Progenitor cell of endocrine pancreas (in vitro differentiated cells): Measurements from ENCODE around the gene NLRP5. TPM values are rescaled to one million over a fixed set of nuclear protein-coding genes. Genes with fewer than 3 reads are reported as not detected.

Source experiments
- DNase-seq: peaks from one replicate; pipeline ENCODE4 v3.0.0; 2021; ENCODE audit warnings: low spot score; ENCODE audit not compliant: unreplicated experiment
- H3K27ac Mint-ChIP-seq: 2 replicates; pipeline ENCODE4 v1.8.0; 2021; ENCODE audit warnings: mild to moderate bottlenecking, moderate library complexity, mixed read lengths
- H3K27me3 Mint-ChIP-seq: 2 replicates; pipeline ENCODE4 v1.8.0; 2021; ENCODE audit warnings: mixed read lengths
- H3K36me3 Mint-ChIP-seq: 2 replicates; pipeline ENCODE4 v1.8.0; 2022; ENCODE audit warnings: mixed read lengths; ENCODE audit not compliant: insufficient read depth
- H3K4me1 Mint-ChIP-seq: 2 replicates; pipeline ENCODE4 v1.8.0; 2021; ENCODE audit warnings: low read depth, mixed read lengths
- H3K4me3 Mint-ChIP-seq: 2 replicates; pipeline ENCODE4 v1.8.0; 2021; ENCODE audit warnings: low read depth, mild to moderate bottlenecking, moderate library complexity, mixed read lengths
- H3K9me3 Mint-ChIP-seq: 2 replicates; pipeline ENCODE4 v1.8.0; 2021; ENCODE audit warnings: low read depth, mixed read lengths
- CTCF ChIP-seq: fragments of 200-600 bp; sonication (generic); IDR thresholded peaks from one replicate; pipeline ENCODE4 v1.5.0; 2021; ENCODE audit warnings: antibody characterized with exemption, mild to moderate bottlenecking; ENCODE audit not compliant: unreplicated experiment
- total RNA-seq: library from RNA; stranded (reverse); gene quantifications from 2 replicates; pipeline ENCODE4 v1.2.1, GENCODE V29; 2021

The NLRP5 gene
- total RNA-seq, 1 donor from 2014 or later, result not detected

- no peak overlapping the region for H3K4me3 Mint-ChIP-seq
- peaks cover 35% of the 10 kb centered on the region for H3K36me3 Mint-ChIP-seq
- no peak for TF ChIP-seq CTCF
- H3K4me1 Mint-ChIP-seq, result no peaks in the 10 kb centered on the region
- H3K27ac Mint-ChIP-seq, result peak overlapping the region; percentile 55
- DNase-seq, result no peak
- peaks cover 14% of the 10 kb centered on the region for H3K9me3 Mint-ChIP-seq
- no peaks in the 10 kb centered on the region for H3K27me3 Mint-ChIP-seq
These were observed 104.5 kb downstream of the NLRP5 start for GRCh38 chr19:56091066-56091490.

DNA sequence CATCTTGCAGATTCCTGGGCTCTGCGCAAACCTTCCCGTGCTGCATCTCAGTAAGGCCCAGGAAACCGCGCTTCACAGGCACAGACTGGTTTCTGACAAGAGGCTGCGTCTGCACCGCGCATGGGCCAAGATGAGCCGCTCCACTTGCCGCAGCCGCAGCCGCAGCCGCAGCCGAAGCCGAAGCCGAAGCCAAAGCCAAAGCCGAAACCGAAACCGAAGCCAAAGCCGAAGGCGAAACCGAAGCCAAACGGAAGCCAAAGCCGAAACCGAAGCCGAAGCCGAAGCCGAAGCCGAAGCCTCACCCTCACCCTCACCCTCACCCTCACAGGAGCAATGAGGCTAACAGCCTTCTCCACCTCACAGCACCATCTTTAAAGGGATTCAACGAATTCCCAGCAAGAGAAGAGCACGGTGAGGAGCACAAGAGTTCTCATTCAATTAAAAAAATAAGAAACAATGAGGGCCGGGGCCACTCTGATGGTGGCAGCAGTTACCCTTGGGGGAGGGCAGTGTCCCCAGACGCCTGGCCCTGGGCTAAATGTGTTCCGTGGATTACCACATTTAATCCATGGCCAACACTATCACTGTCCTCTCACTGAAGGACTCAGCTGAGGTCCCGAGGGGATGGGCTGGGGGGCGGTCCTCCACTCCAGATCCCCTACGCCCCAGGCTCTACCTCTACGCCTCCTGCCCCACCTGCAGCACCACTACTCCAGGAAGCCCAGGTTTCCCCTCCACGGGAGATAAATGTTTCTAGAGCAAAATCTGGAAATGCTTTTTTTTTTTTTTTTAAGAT is 105.4 kb downstream of the NLRP5 start:
- no peak overlapping the region for H3K27ac Mint-ChIP-seq
- no peaks in the 10 kb centered on the region for H3K4me1 Mint-ChIP-seq
- TF ChIP-seq CTCF, result no peak
- H3K9me3 Mint-ChIP-seq, result peaks cover 14% of the 10 kb centered on the region
- DNase-seq, result no peak
- no peaks in the 10 kb centered on the region for H3K27me3 Mint-ChIP-seq
- H3K4me3 Mint-ChIP-seq, result no peak overlapping the region
- peaks cover 34% of the 10 kb centered on the region for H3K36me3 Mint-ChIP-seq

GRCh38 chr19:56092685-56093631 is 106.4 kb downstream of the NLRP5 start:
- no peak overlapping the region for H3K4me3 Mint-ChIP-seq
- peaks cover 32% of the 10 kb centered on the region for H3K36me3 Mint-ChIP-seq
- no peaks in the 10 kb centered on the region for H3K4me1 Mint-ChIP-seq
- no peak for TF ChIP-seq CTCF
- H3K27me3 Mint-ChIP-seq, result no peaks in the 10 kb centered on the region
- DNase-seq, result no peak
- H3K9me3 Mint-ChIP-seq, result peaks cover 14% of the 10 kb centered on the region
- H3K27ac Mint-ChIP-seq, result no peak overlapping the region

DNA sequence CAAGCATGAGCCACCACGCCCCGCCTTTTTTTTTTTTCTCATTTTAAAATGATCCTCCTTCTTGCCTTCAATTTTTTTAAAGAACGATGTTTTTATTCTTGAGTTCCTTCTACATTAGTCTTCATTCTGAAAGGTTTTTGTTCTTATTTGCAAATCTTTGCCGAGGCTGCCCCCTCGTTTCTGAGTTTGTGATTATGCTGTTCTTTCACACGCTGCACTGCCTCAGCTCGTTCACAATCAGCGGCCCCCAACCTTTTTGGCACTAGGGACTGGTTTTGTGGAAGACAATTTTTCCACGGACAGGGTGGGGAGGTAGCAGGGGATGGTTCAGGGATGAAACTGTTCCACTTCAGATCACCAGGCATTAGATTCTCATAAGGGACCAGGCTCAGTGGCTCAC is 107.9 kb downstream of the NLRP5 start:
- peaks cover 14% of the 10 kb centered on the region for H3K9me3 Mint-ChIP-seq
- no peaks in the 10 kb centered on the region for H3K4me1 Mint-ChIP-seq
- H3K27ac Mint-ChIP-seq, result no peak overlapping the region
- peaks cover 31% of the 10 kb centered on the region for H3K36me3 Mint-ChIP-seq
- no peak overlapping the region for H3K4me3 Mint-ChIP-seq
- no peak for DNase-seq
- no peaks in the 10 kb centered on the region for H3K27me3 Mint-ChIP-seq
- TF ChIP-seq CTCF, result no peak

DNA sequence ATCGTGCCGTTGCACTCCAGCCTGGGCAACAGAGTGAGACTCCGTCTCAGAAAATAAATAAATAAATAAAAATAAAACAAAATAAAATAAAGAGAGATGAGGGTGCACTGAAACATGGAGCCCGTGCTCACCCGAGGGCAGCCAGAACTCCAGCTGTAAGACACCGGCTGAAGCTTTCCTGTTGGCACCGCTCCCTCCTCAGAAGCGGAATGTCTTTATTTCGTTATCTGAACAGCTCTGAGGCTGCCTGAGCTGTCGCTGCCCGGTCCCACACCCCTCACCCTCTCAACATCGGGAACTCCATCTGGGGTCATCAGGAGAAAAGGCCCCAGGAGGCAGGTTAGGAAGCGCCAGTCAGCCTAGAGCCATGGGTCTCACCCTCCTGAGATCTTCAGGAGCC is 110.1 kb downstream of the NLRP5 start:
- H3K9me3 Mint-ChIP-seq, result peaks cover 14% of the 10 kb centered on the region
- peaks cover 30% of the 10 kb centered on the region for H3K36me3 Mint-ChIP-seq
- H3K4me3 Mint-ChIP-seq, result no peak overlapping the region
- no peak overlapping the region for H3K27ac Mint-ChIP-seq
- no peak for DNase-seq
- H3K4me1 Mint-ChIP-seq, result no peaks in the 10 kb centered on the region
- no peaks in the 10 kb centered on the region for H3K27me3 Mint-ChIP-seq
- TF ChIP-seq CTCF, result no peak
